ENCODE results near the gene JMY.

Gene JMY

GRCh38 chr5:79235634-79236361 lies at the start of gene JMY:
Gene JMY (plus strand): TSS chr5:79236131. CDS start chr5:79236651, 520 bp downstream.
- TF ChIP-seq GATA3 (IDR thresholded peaks at IDR 0.05; ENCODE audit: low read depth, low read length) (no peak), GATA2 (IDR thresholded peaks at IDR 0.05; ENCODE audit: low read depth, low read length) (no peak)

GRCh38 chr5:79186455-79186854 lies 49.5 kb upstream of the JMY start:
- TF ChIP-seq GATA3 (IDR thresholded peaks at IDR 0.05; ENCODE audit: low read depth, low read length) = no peak
- no peak for TF ChIP-seq GATA2 (IDR thresholded peaks at IDR 0.05; ENCODE audit: low read depth, low read length)

- peak; percentile 64; the same call in 1 of the 2 replicates for TF ChIP-seq GATA2 (IDR thresholded peaks at IDR 0.05; ENCODE audit: low read depth, low read length)
- TF ChIP-seq GATA3 (IDR thresholded peaks at IDR 0.05; ENCODE audit: low read depth, low read length) = peak; percentile 22; the same call in 1 of the 2 replicates
Observed at GRCh38 chr5:79189439-79190234, 46.3 kb upstream of the JMY start.

GRCh38 chr5:79190235-79190529 lies 45.7 kb upstream of the JMY start:
- TF ChIP-seq GATA3 (IDR thresholded peaks at IDR 0.05; ENCODE audit: low read depth, low read length) (no peak), GATA2 (IDR thresholded peaks at IDR 0.05; ENCODE audit: low read depth, low read length) (no peak)

- TF ChIP-seq GATA2 (IDR thresholded peaks at IDR 0.05; ENCODE audit: low read depth, low read length) (peak; percentile 12; the same call in 1 of the 2 replicates), GATA3 (IDR thresholded peaks at IDR 0.05; ENCODE audit: low read depth, low read length) (no peak)
Observed at GRCh38 chr5:79191457-79191856, 44.5 kb upstream of the JMY start.

GRCh38 chr5:79193643-79194042 lies 42.3 kb upstream of the JMY start:
- TF ChIP-seq GATA2 (IDR thresholded peaks at IDR 0.05; ENCODE audit: low read depth, low read length) = no peak
- no peak for TF ChIP-seq GATA3 (IDR thresholded peaks at IDR 0.05; ENCODE audit: low read depth, low read length)

GRCh38 chr5:79200573-79201183 lies 35.3 kb upstream of the JMY start:
- TF ChIP-seq GATA3 (IDR thresholded peaks at IDR 0.05; ENCODE audit: low read depth, low read length) = no peak
- TF ChIP-seq GATA2 (IDR thresholded peaks at IDR 0.05; ENCODE audit: low read depth, low read length) = no peak

- no peak for TF ChIP-seq GATA2 (IDR thresholded peaks at IDR 0.05; ENCODE audit: low read depth, low read length)
- no peak for TF ChIP-seq GATA3 (IDR thresholded peaks at IDR 0.05; ENCODE audit: low read depth, low read length)
Observed at GRCh38 chr5:79201206-79201605, 34.7 kb upstream of the JMY start.

GRCh38 chr5:79202076-79202475 lies 33.9 kb upstream of the JMY start:
- TF ChIP-seq GATA2 (IDR thresholded peaks at IDR 0.05; ENCODE audit: low read depth, low read length) (no peak), GATA3 (IDR thresholded peaks at IDR 0.05; ENCODE audit: low read depth, low read length) (no peak)

- TF ChIP-seq GATA2 (IDR thresholded peaks at IDR 0.05; ENCODE audit: low read depth, low read length) = no peak
- TF ChIP-seq GATA3 (IDR thresholded peaks at IDR 0.05; ENCODE audit: low read depth, low read length) = no peak
Observed at GRCh38 chr5:79205965-79206364, 30.0 kb upstream of the JMY start.

- TF ChIP-seq GATA3 (IDR thresholded peaks at IDR 0.05; ENCODE audit: low read depth, low read length) (no peak), GATA2 (IDR thresholded peaks at IDR 0.05; ENCODE audit: low read depth, low read length) (no peak)
Observed at GRCh38 chr5:79206541-79206940, 29.4 kb upstream of the JMY start.

GRCh38 chr5:79209505-79209904 lies 26.4 kb upstream of the JMY start:
- TF ChIP-seq GATA3 (IDR thresholded peaks at IDR 0.05; ENCODE audit: low read depth, low read length) = no peak
- TF ChIP-seq GATA2 (IDR thresholded peaks at IDR 0.05; ENCODE audit: low read depth, low read length) = no peak

GRCh38 chr5:79224286-79224984 lies 11.5 kb upstream of the JMY start:
- TF ChIP-seq GATA2 (IDR thresholded peaks at IDR 0.05; ENCODE audit: low read depth, low read length) (no peak), GATA3 (IDR thresholded peaks at IDR 0.05; ENCODE audit: low read depth, low read length) (no peak)

- TF ChIP-seq GATA2 (IDR thresholded peaks at IDR 0.05; ENCODE audit: low read depth, low read length) (no peak), GATA3 (IDR thresholded peaks at IDR 0.05; ENCODE audit: low read depth, low read length) (no peak)
Observed at GRCh38 chr5:79225026-79225425, 10.9 kb upstream of the JMY start.
